ENCODE data around the gene KCNK1. TPM values are rescaled to one million over a fixed set of nuclear protein-coding genes. Genes with fewer than 3 reads are reported as not detected.

KCNK1 gene
- 2.2 and 5.5 TPM in 2 replicates for total RNA-seq

GRCh38 chr1:233613252-233614172, at the start of gene KCNK1:
Gene KCNK1 (plus strand): TSS chr1:233614106. CDS start chr1:233614172, 66 bp downstream.

